ENCODE data around the gene VPS16.
A peak's percentile ranks its signal among the peaks of the same experiment; 100 is the strongest.

Gene VPS16

GRCh38 chr20:2809690-2810089 lies 30.9 kb upstream of the VPS16 start:
- no peak for TF ChIP-seq CTCF (IDR thresholded peaks at IDR 0.05; ENCODE audit: control insufficient read depth, insufficient read depth, low read depth, low read length, missing control alignments)
- DNase-seq (ENCODE audit: low read depth), result no peak
- H3K4me3 ChIP-seq (ENCODE audit: control insufficient read depth, low read depth, low read length), result no peak overlapping the region

GRCh38 chr20:2812189-2812588 lies 28.4 kb upstream of the VPS16 start:
- no peak for DNase-seq (ENCODE audit: low read depth)
- TF ChIP-seq CTCF (IDR thresholded peaks at IDR 0.05; ENCODE audit: control insufficient read depth, insufficient read depth, low read depth, low read length, missing control alignments), result no peak
- no peak overlapping the region for H3K4me3 ChIP-seq (ENCODE audit: control insufficient read depth, low read depth, low read length)

GRCh38 chr20:2814076-2814475 lies 26.5 kb upstream of the VPS16 start:
- TF ChIP-seq CTCF (IDR thresholded peaks at IDR 0.05; ENCODE audit: control insufficient read depth, insufficient read depth, low read depth, low read length, missing control alignments), result no peak
- no peak for DNase-seq (ENCODE audit: low read depth)
- H3K4me3 ChIP-seq (ENCODE audit: control insufficient read depth, low read depth, low read length), result no peak overlapping the region

- no peak for TF ChIP-seq CTCF (IDR thresholded peaks at IDR 0.05; ENCODE audit: control insufficient read depth, insufficient read depth, low read depth, low read length, missing control alignments)
- DNase-seq (ENCODE audit: low read depth), result peak; percentile 97
- H3K4me3 ChIP-seq (ENCODE audit: control insufficient read depth, low read depth, low read length), result no peak within 1 kb of the TSS
These were observed 25.9 kb upstream of the VPS16 start, which contains the start of gene C20orf141 for GRCh38 chr20:2814587-2815051. TSS of gene C20orf141 (plus strand) at chr20:2814987. CDS start at chr20:2815185, 198 bp downstream.

GRCh38 chr20:2815242-2815900 lies 25.2 kb upstream of the VPS16 start:
- H3K4me3 ChIP-seq (ENCODE audit: control insufficient read depth, low read depth, low read length), result no peak overlapping the region

GRCh38 chr20:2816030-2816582 lies 24.4 kb upstream of the VPS16 start, which contains the start of gene TMEM239:
TSS of gene TMEM239 (plus strand) at chr20:2816364. CDS start at chr20:2816555, 191 bp downstream.
- TF ChIP-seq CTCF (IDR thresholded peaks at IDR 0.05; ENCODE audit: control insufficient read depth, insufficient read depth, low read depth, low read length, missing control alignments), result no peak
- no peak within 1 kb of the TSS for H3K4me3 ChIP-seq (ENCODE audit: control insufficient read depth, low read depth, low read length)
- DNase-seq (ENCODE audit: low read depth), result no peak

More at GRCh38 chr20:2815242-2815900, 25.2 kb upstream of the VPS16 start:
- TF ChIP-seq CTCF (IDR thresholded peaks at IDR 0.05; ENCODE audit: control insufficient read depth, insufficient read depth, low read depth, low read length, missing control alignments), result no peak
- DNase-seq (ENCODE audit: low read depth), result no peak

All from AG09309 (cell line).